H1 (cell line): Measurements from ENCODE around the gene CFAP107. TPM values are rescaled to one million over a fixed set of nuclear protein-coding genes. Genes with fewer than 3 reads are reported as not detected.

Experiments used
- CTCF ChIA-PET: fragments of 300-600 bp; sonication (Branson Sonifier 250); formaldehyde crosslinking; loops from one replicate; lab custom pipeline; 2021; ENCODE audit not compliant: partially characterized antibody; lab: Charles Lee
- POLR2A ChIA-PET: fragments of 300-600 bp; sonication (Branson Sonifier 250); formaldehyde crosslinking; loops from one replicate; lab custom pipeline; 2021; ENCODE audit warnings: inconsistent platforms; ENCODE audit not compliant: partially characterized antibody; lab: Charles Lee
- DNase-seq, 2 experiments: peaks; one replicate each; pipeline versions ENCODE4 v3.0.0 to v3.0.0-alpha.2; 2010 to 2022; ENCODE audit warnings: low spot score in 2 of 2, low read depth in 1 of 2, mixed read lengths in 1 of 2
- FAIRE-seq: peaks from 2 replicates; lab custom pipeline; 2011; peaks lifted over from hg19 to GRCh38; lab: Jason Lieb, UNC
- H2AFZ ChIP-seq: 2 replicates; pipeline ENCODE4 v1.8.1; 2012; ENCODE audit warnings: low read length, inconsistent platforms
- H2AK5ac ChIP-seq: 2 replicates; pipeline ENCODE4 v1.6.1; 2013; ENCODE audit warnings: low read depth, low read length
- H2BK120ac ChIP-seq: replicated peaks from 2 replicates; pipeline ENCODE3; 2013; ENCODE audit warnings: low read depth, low read length, inconsistent platforms
- H2BK12ac ChIP-seq: 2 replicates; pipeline ENCODE4 v1.6.1; 2013; ENCODE audit warnings: low read depth, low read length
- H2BK15ac ChIP-seq: 2 replicates; pipeline ENCODE4 v1.6.1; 2013; ENCODE audit warnings: low read length
- H2BK20ac ChIP-seq: 2 replicates; pipeline ENCODE4 v1.6.1; 2013; ENCODE audit warnings: low read length
- H2BK5ac ChIP-seq: 2 replicates; pipeline ENCODE4 v1.6.1; 2013; ENCODE audit warnings: low read depth, low read length
- H3K14ac ChIP-seq: 2 replicates; pipeline ENCODE4 v1.6.1; 2013; ENCODE audit warnings: inconsistent platforms; ENCODE audit not compliant: insufficient read length
- H3K18ac ChIP-seq: 2 replicates; pipeline ENCODE4 v1.6.1; 2013; ENCODE audit warnings: low read length; ENCODE audit errors: extremely low read depth
- H3K23ac ChIP-seq: 2 replicates; pipeline ENCODE4 v1.6.1; 2013; ENCODE audit warnings: inconsistent platforms; ENCODE audit not compliant: insufficient read length
- H3K23me2 ChIP-seq: 2 replicates; pipeline ENCODE4 v1.6.1; 2013; ENCODE audit warnings: low read depth, low read length
- H3K27ac ChIP-seq: 2 replicates; pipeline ENCODE4 v1.6.1; 2011; ENCODE audit warnings: low read depth, low read length, inconsistent platforms
- H3K27me3 ChIP-seq, 4 experiments: replicated peaks in 1 of 4; 1 replicate in 1 of 4; 2 replicates in 3 of 4; pipeline versions ENCODE4 v1.6.1 to v1.8.1; 2011 to 2013; ENCODE audit warnings: low read length in 3 of 4, mild to moderate bottlenecking in 3 of 4, inconsistent platforms in 2 of 4, mixed read lengths in 2 of 4, moderate library complexity in 1 of 4; ENCODE audit not compliant: control insufficient read depth in 3 of 4, insufficient read depth in 3 of 4; ENCODE audit errors: extremely low read depth in 1 of 4
- H3K36me3 ChIP-seq, 4 experiments: 2 replicates each; pipeline versions ENCODE4 v1.6.1 to v1.8.1; 2011 to 2013; ENCODE audit warnings: mild to moderate bottlenecking in 4 of 4, low read length in 3 of 4, moderate library complexity in 2 of 4, control low read depth in 1 of 4, inconsistent platforms in 1 of 4; ENCODE audit not compliant: insufficient read depth in 4 of 4, control insufficient read depth in 2 of 4
- H3K4ac ChIP-seq: replicated peaks from 2 replicates; pipeline ENCODE3; 2013; ENCODE audit warnings: low read length, low read depth, mixed read lengths, inconsistent platforms; ENCODE audit not compliant: insufficient read length
- H3K4me1 ChIP-seq, 4 experiments: replicated peaks in 1 of 4; 1 replicate in 1 of 4; 2 replicates in 3 of 4; pipeline versions ENCODE4 v1.6.1 to v1.8.1; 2011 to 2013; ENCODE audit warnings: low read length in 3 of 4, inconsistent platforms in 2 of 4, mixed read lengths in 1 of 4; ENCODE audit not compliant: insufficient read depth in 4 of 4, control insufficient read depth in 3 of 4
- H3K4me2 ChIP-seq, 2 experiments: 2 replicates each; pipeline versions ENCODE4 v1.6.1 to v1.8.1; 2011 to 2013; ENCODE audit warnings: low read depth in 2 of 2, low read length in 2 of 2, control low read depth in 1 of 2, inconsistent platforms in 1 of 2, mild to moderate bottlenecking in 1 of 2; ENCODE audit not compliant: insufficient read depth in 1 of 2
- H3K4me3 ChIP-seq, 4 experiments: fragments of 200-600, 300-600 bp in 1 of 4; sonication (generic), shearing (Covaris generic), sonication (Bioruptor Twin) in 1 of 4; 2 replicates each; pipeline versions ENCODE4 v1.5.1 to v1.8.1; 2011 to 2016; ENCODE audit warnings: low read length in 4 of 4, low read depth in 3 of 4, control low read depth in 2 of 4, inconsistent platforms in 2 of 4, mild to moderate bottlenecking in 2 of 4, mixed read lengths in 1 of 4, moderate library complexity in 1 of 4; ENCODE audit not compliant: insufficient read depth in 2 of 4; ENCODE audit errors: extremely low read depth in 1 of 4
- H3K56ac ChIP-seq: replicated peaks from 2 replicates; pipeline ENCODE3; 2013; ENCODE audit warnings: low read depth, mild to moderate bottlenecking, mixed read lengths, low read length, inconsistent platforms; ENCODE audit not compliant: insufficient read length
- H3K79me1 ChIP-seq: 2 replicates; pipeline ENCODE4 v1.6.1; 2013; ENCODE audit warnings: low read depth, low read length, control low read depth
- H3K79me2 ChIP-seq, 2 experiments: 2 replicates each; pipeline versions ENCODE4 v1.6.1 to v1.8.1; 2012 to 2013; ENCODE audit warnings: low read length in 2 of 2, mild to moderate bottlenecking in 2 of 2, inconsistent platforms in 1 of 2; ENCODE audit not compliant: insufficient read depth in 2 of 2, control insufficient read depth in 1 of 2
- H3K9ac ChIP-seq, 4 experiments: replicated peaks in 1 of 4; 1 replicate in 1 of 4; 2 replicates in 3 of 4; pipeline versions ENCODE4 v1.6.1 to v1.8.1; 2011 to 2013; ENCODE audit warnings: low read depth in 3 of 4, low read length in 3 of 4, control low read depth in 2 of 4, mild to moderate bottlenecking in 2 of 4, moderate library complexity in 2 of 4, inconsistent platforms in 1 of 4; ENCODE audit errors: extremely low read depth in 1 of 4
- H3K9me3 ChIP-seq, 2 experiments: 2 replicates each; pipeline versions ENCODE4 v1.6.1 to v1.8.1; 2012 to 2013; ENCODE audit warnings: mild to moderate bottlenecking in 2 of 2, moderate library complexity in 2 of 2, control low read depth in 1 of 2, inconsistent platforms in 1 of 2, low read depth in 1 of 2, low read length in 1 of 2, mixed read lengths in 1 of 2; ENCODE audit not compliant: insufficient read depth in 2 of 2
- H4K20me1 ChIP-seq, 2 experiments: replicated peaks in 1 of 2; 2 replicates each; pipeline versions ENCODE3 to v1.8.1; 2011 to 2013; ENCODE audit warnings: inconsistent platforms in 2 of 2, low read length in 2 of 2, mild to moderate bottlenecking in 1 of 2; ENCODE audit not compliant: insufficient read depth in 2 of 2, control insufficient read depth in 1 of 2
- H4K5ac ChIP-seq: 2 replicates; pipeline ENCODE4 v1.6.1; 2013; ENCODE audit warnings: low read length, low read depth, mixed read lengths, inconsistent platforms; ENCODE audit not compliant: insufficient read length
- H4K8ac ChIP-seq: 2 replicates; pipeline ENCODE4 v1.8.0; 2013; ENCODE audit warnings: mild to moderate bottlenecking, moderate library complexity, low read length, inconsistent platforms; ENCODE audit not compliant: insufficient read depth; ENCODE audit errors: extremely low read depth
- H4K91ac ChIP-seq: replicated peaks from 2 replicates; pipeline ENCODE3; 2013; ENCODE audit warnings: low read length, mixed read lengths, inconsistent platforms; ENCODE audit not compliant: insufficient read length
- BCL11A ChIP-seq, 2 experiments: IDR thresholded peaks; one replicate each; pipeline ENCODE4 v1.6.1; 2011; ENCODE audit warnings: low read depth in 2 of 2, low read length in 2 of 2, mild to moderate bottlenecking in 2 of 2
- RBBP5 ChIP-seq: IDR thresholded peaks from 2 replicates; pipeline ENCODE4 v1.7.1; 2012; ENCODE audit warnings: low read depth, mild to moderate bottlenecking, inconsistent platforms, low read length, moderate library complexity, borderline replicate concordance
- RXRA ChIP-seq: IDR thresholded peaks from 2 replicates; pipeline ENCODE4 v1.6.1; 2011; ENCODE audit warnings: low read depth, mild to moderate bottlenecking, low read length, moderate library complexity; ENCODE audit not compliant: insufficient read depth
- WGBS, 2 experiments: shearing (Covaris generic) in 1 of 2; methylation state at CpG; one replicate each; pipeline versions ENCODE4 v1.1.6 to v1.1.7; 2013 to 2015; ENCODE audit warnings: low lambda C conversion rate in 2 of 2, mixed read lengths in 2 of 2, inconsistent platforms in 1 of 2, low coverage in 1 of 2, missing lambda C conversion rate in 1 of 2; ENCODE audit not compliant: insufficient replicate concordance in 2 of 2, insufficient coverage in 1 of 2, insufficient read length in 1 of 2; ENCODE audit errors: extremely low coverage in 1 of 2, missing lambda C conversion rate in 1 of 2; 5-methylcytosine and 5-hydroxymethylcytosine counted together
- polyA plus RNA-seq, 7 experiments: library from polyadenylated mRNA; depleted of rRNA in 3 of 7; stranded (reverse) in 5 of 7; unstranded in 2 of 7; fragments of >200 nt in 5 of 7; fragments of 200-250 nt in 2 of 7; gene quantifications; 1 replicate in 5 of 7; 2 replicates in 1 of 7; 4 replicates in 1 of 7; pipeline versions ENCODE4 v1.2.1 to v1.2.3, GENCODE V29; 2011 to 2013; ENCODE audit warnings: missing spikeins in 2 of 7, mixed read lengths in 2 of 7
- total RNA-seq: library from RNA; stranded (reverse); fragmentation: NEBNext Ultra II Directional; extraction: Animal tissue kit (Norgen Biotek cat#: 25700); gene quantifications from 2 replicates; pipeline ENCODE4 v1.2.1, GENCODE V29; 2021

CFAP107 gene
- total and polyA plus RNA-seq, 2 of the 8 experiments (the other 6 are each of a cell fraction or from before 2014, with no cell fraction given), result 0.23 TPM; not detected in 1

DNA sequence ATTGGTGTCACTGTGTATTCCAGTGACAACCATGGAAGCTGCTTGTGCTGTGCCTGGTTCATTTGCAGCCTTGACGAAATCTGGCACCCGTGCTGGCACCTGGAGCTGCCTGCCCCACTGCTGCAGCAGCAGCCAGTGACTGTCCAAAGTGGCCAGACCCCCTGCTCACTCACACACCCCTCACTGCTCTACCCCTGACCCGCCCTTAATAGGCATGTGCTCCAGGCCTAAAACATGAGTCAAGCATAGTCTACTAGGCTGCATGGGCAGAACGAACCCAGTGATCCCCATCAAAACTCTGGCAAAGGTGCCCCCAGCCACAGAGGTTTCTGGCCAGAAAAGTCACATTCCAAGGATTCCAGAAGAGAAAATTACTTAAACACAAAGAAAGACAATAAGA lies 52.9 kb downstream of the CFAP107 start:
- no peak for DNase-seq
- H2BK5ac ChIP-seq, result no peak overlapping the region
- H3K27me3 ChIP-seq, result no peaks in the 10 kb centered on the region
- no peaks in the 10 kb centered on the region for H3K36me3 ChIP-seq
- peaks cover 22 to 24% of the 10 kb centered on the region in 2 experiments for H3K9me3 ChIP-seq
- H3K56ac ChIP-seq, result no peak overlapping the region
- no peak overlapping the region for H4K5ac ChIP-seq
- no peaks in the 10 kb centered on the region for H3K79me2 ChIP-seq
- H2BK15ac ChIP-seq, result no peak overlapping the region
- H2BK120ac ChIP-seq, result no peak overlapping the region
- no peak overlapping the region for H2BK12ac ChIP-seq
- H3K4me1 ChIP-seq, result no peaks in the 10 kb centered on the region
- no peak for FAIRE-seq
- H3K23me2 ChIP-seq, result no peaks in the 10 kb centered on the region
- H2AFZ ChIP-seq, result no peak overlapping the region
- ChIA-PET POLR2A (no interaction called here), CTCF (no interaction called here)
- no peak overlapping the region for H3K18ac ChIP-seq
- H3K79me1 ChIP-seq, result no peaks in the 10 kb centered on the region
- H2AK5ac ChIP-seq, result no peak overlapping the region
- no peak overlapping the region for H4K8ac ChIP-seq
- 49% methylated on average over 4 of the region's 4 CpGs; no CpG with 5 or more reads in 1 of the 2 experiments for WGBS, 2 experiments
- no peak overlapping the region for H2BK20ac ChIP-seq
- no peaks in the 10 kb centered on the region for H4K20me1 ChIP-seq
- H3K23ac ChIP-seq, result no peak overlapping the region
- H3K4ac ChIP-seq, result no peak overlapping the region
- H4K91ac ChIP-seq, result no peak overlapping the region
- no peak overlapping the region for H3K27ac ChIP-seq
- TF ChIP-seq RBBP5 (no peak), RXRA (no peak), BCL11A (IDR thresholded peaks at IDR 0.05; ENCODE audit: low read depth in 2 of 2, low read length in 2 of 2) (no peak)
- H3K4me2 ChIP-seq, result no peak overlapping the region
- H3K9ac ChIP-seq, result no peak overlapping the region
- no peak overlapping the region for H3K14ac ChIP-seq
- H3K4me3 ChIP-seq, result no peak overlapping the region
